Mesothelial cell of epicardium (in vitro differentiated cells): ENCODE results near the gene C6orf89. TPM values are rescaled to one million over a fixed set of nuclear protein-coding genes. Genes with fewer than 3 reads are reported as not detected.

Experiments
- DNase-seq, 2 experiments: peaks; one replicate each; pipeline ENCODE4 v3.0.0; 2021; ENCODE audit warnings: low spot score in 2 of 2; ENCODE audit not compliant: unreplicated experiment in 2 of 2
- H3K27ac Mint-ChIP-seq: 2 replicates; pipeline ENCODE4 v1.8.0; 2021; ENCODE audit warnings: mixed read lengths
- H3K27me3 Mint-ChIP-seq: 2 replicates; pipeline ENCODE4 v1.8.0; 2021; ENCODE audit warnings: low read depth, mixed read lengths
- H3K36me3 Mint-ChIP-seq: 2 replicates; pipeline ENCODE4 v1.8.0; 2021; ENCODE audit warnings: mixed read lengths
- H3K4me1 Mint-ChIP-seq: 2 replicates; pipeline ENCODE4 v1.8.0; 2021; ENCODE audit warnings: mixed read lengths
- H3K4me3 Mint-ChIP-seq: 2 replicates; pipeline ENCODE4 v1.8.0; 2021; ENCODE audit warnings: mild to moderate bottlenecking, moderate library complexity, mixed read lengths
- H3K9me3 Mint-ChIP-seq: 2 replicates; pipeline ENCODE4 v1.8.0; 2021; ENCODE audit warnings: mixed read lengths
- CTCF ChIP-seq: fragments of 200-600 bp; sonication (generic); IDR thresholded peaks from one replicate; pipeline ENCODE4 v1.5.0; 2021; ENCODE audit warnings: antibody characterized with exemption; ENCODE audit not compliant: unreplicated experiment
- total RNA-seq: library from RNA; stranded (reverse); gene quantifications from 3 replicates; pipeline ENCODE4 v1.2.1, GENCODE V29; 2021

The C6orf89 gene
- total RNA-seq, 1 donor from 2014 or later, result 39.7 TPM

GRCh38 chr6:36953931-36954261 is 68.1 kb downstream of the C6orf89 start:
- Mint-ChIP-seq H3K27ac (no peak overlapping the region), H3K4me1 (no peaks in the 10 kb centered on the region), H3K4me3 (no peak overlapping the region), H3K27me3 (no peaks in the 10 kb centered on the region), H3K36me3 (no peaks in the 10 kb centered on the region), H3K9me3 (no peaks in the 10 kb centered on the region)
- no peak for DNase-seq
- no peak for TF ChIP-seq CTCF

GRCh38 chr6:36954262-36954931 is 68.6 kb downstream of the C6orf89 start, which contains the start of gene PI16:
PI16 (plus strand) TSS chr6:36954738; CDS start chr6:36954761, 23 bp downstream.
- Mint-ChIP-seq H3K4me3 (no peak within 1 kb of the TSS), H3K27me3 (no peaks in the 10 kb centered on the region), H3K27ac (no peak within 1 kb of the TSS), H3K36me3 (no peaks in the 10 kb centered on the region), H3K4me1 (no peaks in the 10 kb centered on the region), H3K9me3 (no peaks in the 10 kb centered on the region)
- TF ChIP-seq CTCF, result no peak
- no peak for DNase-seq

GRCh38 chr6:36955136-36955535 is 69.4 kb downstream of the C6orf89 start:
- Mint-ChIP-seq H3K27ac (no peak overlapping the region), H3K4me3 (no peak overlapping the region), H3K4me1 (no peaks in the 10 kb centered on the region), H3K36me3 (no peaks in the 10 kb centered on the region), H3K9me3 (no peaks in the 10 kb centered on the region), H3K27me3 (no peaks in the 10 kb centered on the region)
- no peak for DNase-seq
- TF ChIP-seq CTCF, result no peak

GRCh38 chr6:36955671-36956445 is 70.1 kb downstream of the C6orf89 start:
- no peak overlapping the region for H3K4me3 Mint-ChIP-seq
- H3K9me3 Mint-ChIP-seq, result no peaks in the 10 kb centered on the region

GRCh38 chr6:36956446-36956820 is 70.7 kb downstream of the C6orf89 start:
- DNase-seq, result no peak
- Mint-ChIP-seq H3K36me3 (no peaks in the 10 kb centered on the region), H3K9me3 (no peaks in the 10 kb centered on the region), H3K4me1 (peaks cover 3% of the 10 kb centered on the region), H3K27ac (no peak overlapping the region), H3K27me3 (no peaks in the 10 kb centered on the region), H3K4me3 (no peak overlapping the region)
- no peak for TF ChIP-seq CTCF

More at GRCh38 chr6:36955671-36956445, 70.1 kb downstream of the C6orf89 start:
- Mint-ChIP-seq H3K27ac (no peak overlapping the region), H3K4me1 (peaks cover 1% of the 10 kb centered on the region), H3K27me3 (no peaks in the 10 kb centered on the region), H3K36me3 (no peaks in the 10 kb centered on the region)
- no peak for DNase-seq
- TF ChIP-seq CTCF, result no peak
